Fibroblast of the aortic adventitia (primary cell): ENCODE results near the gene NYAP1. TPM values are rescaled to one million over a fixed set of nuclear protein-coding genes. Genes with fewer than 3 reads are reported as not detected.
"Not testable (repeated sequence)": the region's sequence is repeated elsewhere in the genome, so short reads cannot be mapped to it uniquely, and the experiment has no call there.

Experiments used
- DNase-seq: peaks from one replicate; pipeline ENCODE4 v3.0.0-alpha.2; 2010; ENCODE audit warnings: low read depth
- H3K4me3 ChIP-seq: 2 replicates; pipeline ENCODE4 v1.5.1; 2011; ENCODE audit warnings: low read depth, mild to moderate bottlenecking, control low read depth, low read length, moderate library complexity
- total RNA-seq: library from RNA; depleted of rRNA; stranded (reverse); fragments of >200 nt; gene quantifications from 2 replicates; pipeline ENCODE4 v1.2.3, GENCODE V29; 2012; ENCODE audit warnings: low replicate concordance
- TF ChIP-seq, protein P1 (sequence below): IDR thresholded peaks from 2 replicates; pipeline ENCODE4 v1.5.1; 2011; ENCODE audit warnings: mild to moderate bottlenecking, low read length, control low read depth, inconsistent platforms; ENCODE audit not compliant: insufficient read depth

NYAP1 gene
- total RNA-seq, 1 donor: 0.81 TPM

- no peak overlapping the region for H3K4me3 ChIP-seq
- DNase-seq: no peak
- TF ChIP-seq, protein P1, sequence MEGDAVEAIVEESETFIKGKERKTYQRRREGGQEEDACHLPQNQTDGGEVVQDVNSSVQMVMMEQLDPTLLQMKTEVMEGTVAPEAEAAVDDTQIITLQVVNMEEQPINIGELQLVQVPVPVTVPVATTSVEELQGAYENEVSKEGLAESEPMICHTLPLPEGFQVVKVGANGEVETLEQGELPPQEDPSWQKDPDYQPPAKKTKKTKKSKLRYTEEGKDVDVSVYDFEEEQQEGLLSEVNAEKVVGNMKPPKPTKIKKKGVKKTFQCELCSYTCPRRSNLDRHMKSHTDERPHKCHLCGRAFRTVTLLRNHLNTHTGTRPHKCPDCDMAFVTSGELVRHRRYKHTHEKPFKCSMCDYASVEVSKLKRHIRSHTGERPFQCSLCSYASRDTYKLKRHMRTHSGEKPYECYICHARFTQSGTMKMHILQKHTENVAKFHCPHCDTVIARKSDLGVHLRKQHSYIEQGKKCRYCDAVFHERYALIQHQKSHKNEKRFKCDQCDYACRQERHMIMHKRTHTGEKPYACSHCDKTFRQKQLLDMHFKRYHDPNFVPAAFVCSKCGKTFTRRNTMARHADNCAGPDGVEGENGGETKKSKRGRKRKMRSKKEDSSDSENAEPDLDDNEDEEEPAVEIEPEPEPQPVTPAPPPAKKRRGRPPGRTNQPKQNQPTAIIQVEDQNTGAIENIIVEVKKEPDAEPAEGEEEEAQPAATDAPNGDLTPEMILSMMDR: no peak
These were observed 33.6 kb downstream of the NYAP1 start for GRCh38 chr7:100517305-100517704.

DNA sequence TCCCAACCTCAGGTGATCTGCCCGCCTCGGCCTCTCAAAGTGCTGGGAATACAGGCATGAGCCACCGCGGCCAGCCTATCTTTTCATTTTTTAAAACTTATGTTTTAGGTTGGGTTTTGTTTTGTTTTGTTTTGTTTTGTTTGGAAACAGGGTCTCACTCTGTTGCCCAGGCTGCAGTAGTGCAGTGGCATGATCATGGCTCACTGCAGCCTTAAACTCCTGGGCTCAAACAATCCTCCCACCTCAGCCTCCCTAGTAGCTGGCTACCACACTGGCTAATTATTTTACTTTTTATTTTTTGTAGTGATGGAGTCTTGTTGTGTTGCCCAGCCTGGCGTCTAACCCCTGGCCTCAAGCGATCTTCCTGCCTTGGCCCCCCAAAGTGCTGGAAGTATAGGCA is 35.9 kb downstream of the NYAP1 start:
- TF ChIP-seq, protein P1: no peak
- no peak overlapping the region for H3K4me3 ChIP-seq
- no peak for DNase-seq

DNA sequence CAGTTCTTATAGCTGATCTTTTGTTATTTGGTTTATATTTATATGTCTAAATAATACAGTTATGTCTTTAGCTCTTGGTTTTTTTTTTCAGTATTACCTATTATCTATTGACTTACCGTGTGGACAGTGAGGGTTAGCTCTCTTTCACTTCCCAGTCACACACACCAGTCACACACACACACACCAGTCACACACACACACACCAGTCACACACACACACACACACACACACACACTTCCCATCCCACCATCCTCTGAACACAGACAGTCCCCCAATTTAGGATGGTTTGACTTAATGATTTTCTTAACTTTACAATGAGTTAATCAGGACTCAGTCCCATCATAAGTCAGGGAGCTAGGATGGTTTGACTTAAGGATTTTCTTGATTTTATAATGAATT is 36.4 kb downstream of the NYAP1 start:
- no peak overlapping the region for H3K4me3 ChIP-seq
- no peak for DNase-seq
- TF ChIP-seq, protein P1: no peak

DNA sequence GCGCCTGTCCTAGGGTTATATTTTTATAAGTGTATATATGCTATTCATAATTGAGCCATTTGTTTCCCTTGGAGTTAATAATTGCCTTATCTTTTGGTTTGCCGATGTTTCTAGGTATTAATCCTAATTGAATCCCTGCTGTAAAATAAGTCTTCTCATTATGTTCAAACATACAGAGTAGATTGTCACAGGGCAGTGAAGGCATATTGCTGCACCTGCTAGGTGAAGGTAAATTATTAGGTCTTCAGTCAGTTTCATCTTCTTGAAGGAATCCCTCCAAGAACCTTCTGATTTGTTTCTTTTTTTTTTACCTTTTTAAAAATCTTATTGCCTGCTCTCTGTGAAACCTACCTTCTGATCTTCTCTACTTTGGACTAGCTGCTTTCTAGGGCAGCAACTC is 37.3 kb downstream of the NYAP1 start:
- H3K4me3 ChIP-seq: no peak overlapping the region
- DNase-seq: no peak
- TF ChIP-seq, protein P1: no peak

DNA sequence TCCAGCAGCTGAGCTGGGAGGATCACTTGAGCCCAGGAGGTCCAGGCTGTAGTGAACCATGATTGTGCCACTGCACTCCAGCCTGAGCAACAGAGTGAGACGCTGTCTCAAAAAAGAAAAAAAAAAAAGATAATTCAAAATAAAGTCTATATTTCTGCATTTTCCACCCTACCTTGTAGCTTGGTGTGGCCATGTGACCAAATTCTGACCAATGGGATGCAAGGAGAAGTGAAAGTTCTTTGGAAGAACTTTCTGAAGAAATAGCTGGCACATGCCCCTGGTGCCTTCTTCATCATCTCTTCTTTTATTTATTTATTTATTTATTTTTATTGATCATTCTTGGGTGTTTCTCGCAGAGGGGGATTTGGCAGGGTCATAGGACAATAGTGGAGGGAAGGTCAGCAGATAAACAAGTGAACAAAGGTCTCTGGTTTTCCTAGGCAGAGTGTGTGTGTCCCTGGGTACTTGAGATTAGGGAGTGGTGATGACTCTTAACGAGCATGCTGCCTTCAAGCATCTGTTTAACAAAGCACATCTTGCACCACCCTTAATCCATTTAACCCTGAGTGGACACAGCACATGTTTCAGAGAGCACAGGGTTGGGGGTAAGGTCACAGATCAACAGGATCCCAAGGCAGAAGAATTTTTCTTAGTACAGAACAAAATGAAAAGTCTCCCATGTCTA is 38.3 kb downstream of the NYAP1 start:
- peak; percentile 13 for DNase-seq

DNA sequence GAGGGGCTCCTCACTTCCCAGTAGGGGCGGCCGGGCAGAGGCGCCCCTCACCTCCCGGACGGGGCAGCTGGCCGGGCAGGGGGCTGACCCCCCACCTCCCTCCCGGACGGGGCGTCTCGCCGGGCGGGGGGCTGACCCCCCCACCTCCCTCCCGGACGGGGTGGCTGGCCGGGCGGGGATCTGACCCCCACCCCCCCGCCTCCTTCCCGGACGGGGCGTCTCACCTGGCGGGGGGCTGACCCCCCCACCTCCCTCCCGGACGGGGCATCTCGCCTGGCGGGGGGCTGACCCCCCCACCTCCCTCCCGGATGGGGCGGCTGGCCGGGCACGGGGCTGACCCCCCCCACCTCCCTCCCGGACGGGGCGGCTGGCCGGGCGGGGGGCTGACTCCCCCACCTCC is 39.5 kb downstream of the NYAP1 start:
- H3K4me3 ChIP-seq, DNase-seq: not testable (repeated sequence)

More for the DNA sequence above, 38.3 kb downstream of the NYAP1 start:
- H3K4me3 ChIP-seq: not testable (repeated sequence)

DNA sequence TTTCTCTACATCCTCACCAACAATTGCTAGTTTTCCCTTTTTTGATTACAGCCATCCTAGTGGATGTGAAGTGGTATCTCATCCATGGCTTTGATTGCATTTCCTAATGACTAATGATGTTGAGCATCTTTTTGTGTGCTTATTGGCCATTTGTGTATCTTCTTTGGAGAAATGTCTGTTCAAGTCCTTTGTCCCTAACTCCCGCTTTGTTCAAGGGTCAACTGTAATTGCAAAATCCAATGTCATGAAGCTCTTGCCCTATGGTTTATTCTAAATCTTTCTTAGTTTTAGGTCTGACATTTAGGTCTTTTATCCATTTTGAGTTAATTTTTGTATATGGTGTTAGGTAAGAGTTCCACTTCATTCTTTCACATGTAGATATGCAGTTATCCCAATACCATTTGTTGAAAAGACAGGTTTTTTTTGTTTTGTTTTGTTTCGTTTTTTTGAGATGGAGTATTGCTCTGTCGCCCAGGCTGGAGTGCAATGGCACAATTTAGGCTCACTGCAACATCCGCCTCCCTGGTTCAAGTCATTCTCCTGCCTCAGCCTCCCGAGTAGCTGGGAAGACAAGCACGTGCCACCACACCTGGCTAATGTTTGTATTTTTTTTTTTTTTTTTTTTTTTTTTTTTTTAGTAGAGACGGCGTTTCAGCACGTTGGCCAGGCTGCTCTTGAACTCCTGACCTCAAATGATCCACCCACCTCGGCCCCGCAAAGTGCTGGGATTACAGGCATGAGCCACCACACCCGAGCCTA is 44.6 kb downstream of the NYAP1 start:
- not testable (repeated sequence) for H3K4me3 ChIP-seq, DNase-seq

DNA sequence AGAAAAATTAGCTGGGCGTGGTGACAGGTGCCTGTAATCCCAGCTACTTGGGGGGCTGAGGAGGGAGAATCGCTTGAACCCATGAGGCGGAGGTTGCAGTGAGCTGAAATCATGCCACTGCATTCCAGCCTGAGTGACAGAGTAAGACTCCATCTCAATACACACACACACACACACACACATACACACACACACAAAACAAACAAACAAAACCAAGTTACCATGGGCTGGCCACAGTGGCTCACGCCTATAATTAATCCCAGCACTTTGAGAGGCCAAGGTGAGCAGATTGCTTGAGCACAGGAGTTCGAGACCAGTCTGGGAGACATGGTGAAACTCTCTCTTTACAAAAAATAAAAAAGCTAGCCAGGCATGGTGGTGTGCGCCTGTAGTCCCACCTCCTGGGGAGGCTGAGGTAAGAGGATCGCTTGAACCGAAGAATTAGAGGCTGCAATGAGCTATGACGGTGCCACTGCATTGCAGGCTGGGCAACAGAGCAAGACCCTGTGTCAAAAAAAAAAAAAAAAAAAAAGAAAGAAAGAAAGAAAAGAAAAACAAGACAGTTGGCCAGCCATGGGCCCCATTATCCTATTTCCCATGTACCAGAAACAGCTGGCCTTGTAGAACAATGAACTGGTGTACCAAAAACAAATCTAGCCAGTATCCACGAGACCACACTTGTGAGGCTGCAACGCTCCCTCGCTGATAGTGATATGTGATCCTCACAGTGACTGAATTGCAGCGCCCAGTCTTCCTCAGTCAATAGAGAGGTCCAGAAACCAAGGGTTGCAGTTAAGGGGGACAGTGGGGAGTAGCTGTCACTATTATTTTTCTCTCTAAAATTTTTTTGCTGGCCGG is 48.7 kb downstream of the NYAP1 start:
- no peak overlapping the region for H3K4me3 ChIP-seq
- no peak for DNase-seq
- TF ChIP-seq, protein P1: no peak

DNA sequence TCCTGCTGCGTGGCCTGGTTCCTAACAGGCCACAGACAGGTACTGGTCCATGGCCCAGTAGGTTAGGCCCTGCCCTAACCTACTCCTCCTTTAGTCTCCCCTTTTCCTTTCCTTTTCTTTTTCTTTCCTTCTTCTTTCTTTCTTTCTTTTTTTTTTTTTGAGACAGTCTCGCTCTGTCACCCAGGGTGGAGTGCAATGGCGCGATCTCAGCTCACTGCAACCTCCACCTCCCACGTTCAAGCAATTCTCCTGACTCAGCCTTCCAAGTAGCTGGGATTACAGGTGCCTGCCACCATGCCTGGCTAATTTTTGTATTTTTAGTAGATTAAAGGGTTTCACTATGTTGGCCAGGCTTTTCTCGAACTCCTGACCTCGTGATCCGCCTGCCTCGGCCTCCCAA is 52.3 kb downstream of the NYAP1 start:
- H3K4me3 ChIP-seq, DNase-seq: not testable (repeated sequence)

GRCh38 chr7:100536695-100537094 is 53.0 kb downstream of the NYAP1 start:
- DNase-seq, H3K4me3 ChIP-seq: not testable (repeated sequence)
